HUES64 (cell line): ENCODE measurements around the gene HNRNPU.
A peak's percentile ranks its signal among the peaks of the same experiment; 100 is the strongest.

Experiments used
- H3K27ac ChIP-seq: 2 replicates; pipeline ENCODE4 v1.7.0; 2013; ENCODE audit warnings: low read depth, low read length, inconsistent platforms
- H3K27me3 ChIP-seq: 2 replicates; pipeline ENCODE4 v1.6.1; 2013; ENCODE audit warnings: mild to moderate bottlenecking, low read length; ENCODE audit not compliant: insufficient read depth
- H3K36me3 ChIP-seq: 2 replicates; pipeline ENCODE4 v1.6.1; 2013; ENCODE audit warnings: mild to moderate bottlenecking, low read length; ENCODE audit not compliant: insufficient read depth
- H3K4me1 ChIP-seq: 2 replicates; pipeline ENCODE4 v1.6.1; 2013; ENCODE audit warnings: mild to moderate bottlenecking, low read length, moderate library complexity; ENCODE audit not compliant: insufficient read depth
- H3K4me3 ChIP-seq: 2 replicates; pipeline ENCODE4 v1.5.1; 2013; ENCODE audit warnings: mild to moderate bottlenecking, low read length, moderate library complexity
- H3K9ac ChIP-seq: 2 replicates; pipeline ENCODE4 v1.6.1; 2013; ENCODE audit warnings: mild to moderate bottlenecking, low read depth, low read length
- H3K9me3 ChIP-seq: 2 replicates; pipeline ENCODE4 v1.6.1; 2013; ENCODE audit warnings: low read depth, low read length; ENCODE audit not compliant: insufficient read depth
- WGBS: fragments of 150-250, 120-280 bp; methylation state at CpG from one replicate; pipeline ENCODE4 v1.1.7; 2013; ENCODE audit warnings: missing lambda C conversion rate; 5-methylcytosine and 5-hydroxymethylcytosine counted together

HNRNPU gene

DNA sequence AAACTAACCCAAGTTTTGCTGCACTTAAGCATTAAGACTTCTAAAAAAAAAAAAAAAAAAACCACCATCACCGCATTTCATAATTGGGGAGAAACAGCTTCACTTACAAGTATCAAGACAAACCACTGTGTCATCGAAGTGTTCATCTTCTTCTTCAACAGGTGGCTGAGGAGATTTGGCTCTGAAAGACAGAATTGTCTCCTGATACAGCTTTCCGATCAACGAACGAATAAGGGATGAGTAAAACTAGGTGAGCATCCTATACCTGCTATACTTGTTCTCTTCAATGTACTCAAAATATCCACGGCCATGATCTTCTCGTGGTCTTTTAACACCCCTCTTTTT is 2.0 kb downstream of the HNRNPU start:
- peak overlapping the region; percentile 99 for H3K9ac ChIP-seq
- peaks cover 55% of the 10 kb centered on the region for H3K36me3 ChIP-seq
- H3K4me3 ChIP-seq: peak overlapping the region; percentile 97
- peaks cover 43% of the 10 kb centered on the region for H3K4me1 ChIP-seq
- no peaks in the 10 kb centered on the region for H3K27me3 ChIP-seq
- WGBS: under 1% methylated on average over 7 of the region's 7 CpGs
- H3K27ac ChIP-seq: peak overlapping the region; percentile 100
- H3K9me3 ChIP-seq: no peaks in the 10 kb centered on the region

DNA sequence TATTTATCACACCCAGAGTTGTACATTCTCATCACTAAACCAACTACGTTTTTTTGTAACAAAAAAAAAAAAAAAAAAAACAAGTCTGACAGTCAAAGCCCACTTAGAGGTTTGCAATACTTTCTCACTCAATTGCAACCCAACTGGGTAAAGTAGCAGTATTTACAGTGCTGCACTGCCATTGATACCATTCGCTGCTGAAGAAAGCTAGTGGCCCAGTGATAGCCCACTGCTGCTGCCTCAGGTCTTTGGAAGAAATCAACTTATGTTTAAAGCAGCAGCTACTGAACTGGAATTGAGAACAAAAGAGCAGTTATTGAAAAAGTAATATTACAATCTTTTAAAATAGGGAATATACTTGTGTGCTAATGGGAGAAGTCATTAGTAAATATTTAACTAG is 2.7 kb downstream of the HNRNPU start:
- peak overlapping the region; percentile 97 for H3K4me3 ChIP-seq
- no peaks in the 10 kb centered on the region for H3K27me3 ChIP-seq
- peaks cover 43% of the 10 kb centered on the region for H3K4me1 ChIP-seq
- H3K36me3 ChIP-seq: peaks cover 61% of the 10 kb centered on the region
- H3K27ac ChIP-seq: no peak overlapping the region
- H3K9ac ChIP-seq: peak overlapping the region; percentile 99
- no peaks in the 10 kb centered on the region for H3K9me3 ChIP-seq
- 2% methylated on average over 2 of the region's 2 CpGs for WGBS

- Histone ChIP-seq H3K27ac (no peak overlapping the region), H3K27me3 (no peaks in the 10 kb centered on the region), H3K9ac (peak overlapping the region; percentile 99), H3K36me3 (peaks cover 68% of the 10 kb centered on the region), H3K4me3 (peak overlapping the region; percentile 97), H3K9me3 (no peaks in the 10 kb centered on the region), H3K4me1 (peaks cover 37% of the 10 kb centered on the region)
- WGBS: 24% methylated on average over 2 of the region's 2 CpGs
These were observed 3.3 kb downstream of the HNRNPU start for GRCh38 chr1:244860914-244861610.

DNA sequence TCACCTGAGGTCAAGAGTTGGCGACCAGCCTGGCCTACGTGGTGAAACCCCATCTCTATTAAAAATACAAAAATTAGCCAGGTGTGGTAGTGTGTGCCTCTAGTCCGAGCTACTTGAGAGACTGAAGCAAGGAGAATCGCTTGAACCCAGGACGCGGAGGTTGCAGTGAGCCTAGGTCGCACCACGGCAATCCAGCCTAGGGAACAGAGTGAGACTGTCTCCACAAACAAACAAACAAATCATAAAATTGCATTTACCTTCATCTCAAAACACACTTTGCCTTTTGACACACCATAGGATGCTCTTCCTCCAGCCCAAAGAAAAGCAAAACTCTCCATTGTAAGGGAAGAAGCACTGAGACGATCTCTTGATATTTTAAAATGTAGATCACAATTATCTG is 4.3 kb downstream of the HNRNPU start:
- Histone ChIP-seq H3K9ac (peak overlapping the region; percentile 99; the same call in 1 of the 2 replicates), H3K27me3 (no peaks in the 10 kb centered on the region), H3K9me3 (no peaks in the 10 kb centered on the region), H3K27ac (no peak overlapping the region), H3K4me3 (peak overlapping the region; percentile 97), H3K4me1 (peaks cover 27% of the 10 kb centered on the region), H3K36me3 (peaks cover 77% of the 10 kb centered on the region)
- 93% methylated on average over 8 of the region's 9 CpGs for WGBS

DNA sequence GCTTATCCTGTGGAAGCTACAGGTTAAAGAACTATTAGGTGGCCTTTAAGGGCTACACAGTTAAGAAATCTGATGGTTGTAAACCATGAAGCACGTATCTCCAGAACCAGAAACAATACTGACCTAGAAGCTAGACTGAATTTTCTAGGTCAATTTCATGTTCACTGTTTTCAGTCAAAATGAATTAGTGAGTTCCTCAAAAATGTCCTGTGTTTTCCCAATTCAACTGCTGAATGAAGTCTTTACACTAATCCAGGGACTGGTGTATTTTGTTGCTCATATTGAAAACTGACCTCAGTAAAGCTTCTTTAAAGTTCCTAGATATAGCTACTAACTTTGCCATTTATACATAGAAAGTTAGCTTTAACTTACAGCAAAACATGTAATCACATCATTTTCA is 6.0 kb downstream of the HNRNPU start:
- Histone ChIP-seq H3K9ac (no peak overlapping the region; the same call in 1 of the 2 replicates), H3K9me3 (no peaks in the 10 kb centered on the region), H3K4me1 (peaks cover 26% of the 10 kb centered on the region; the same call in 1 of the 2 replicates), H3K4me3 (peak overlapping the region; percentile 19; the same call in 1 of the 2 replicates), H3K27me3 (no peaks in the 10 kb centered on the region), H3K36me3 (peaks cover 95% of the 10 kb centered on the region), H3K27ac (no peak overlapping the region)
- WGBS: 95% methylated on average over 1 of the region's 1 CpG

- H3K27ac ChIP-seq: no peak overlapping the region
- H3K27me3 ChIP-seq: no peaks in the 10 kb centered on the region
- peaks cover 100% of the 10 kb centered on the region for H3K36me3 ChIP-seq
- no peaks in the 10 kb centered on the region for H3K9me3 ChIP-seq
- no peak overlapping the region for H3K9ac ChIP-seq
- peaks cover 26% of the 10 kb centered on the region; the same call in 1 of the 2 replicates for H3K4me1 ChIP-seq
- WGBS: 94% methylated on average over 2 of the region's 3 CpGs
- H3K4me3 ChIP-seq: no peak overlapping the region
These were observed 6.6 kb downstream of the HNRNPU start for GRCh38 chr1:244857761-244858160.

- H3K4me3 ChIP-seq: no peak overlapping the region
- H3K9ac ChIP-seq: no peak overlapping the region
- H3K9me3 ChIP-seq: no peaks in the 10 kb centered on the region
- peaks cover 100% of the 10 kb centered on the region for H3K36me3 ChIP-seq
- WGBS: 91% methylated on average over 7 of the region's 7 CpGs
- no peaks in the 10 kb centered on the region for H3K27me3 ChIP-seq
- H3K4me1 ChIP-seq: peaks cover 11% of the 10 kb centered on the region; the same call in 1 of the 2 replicates
- no peak overlapping the region for H3K27ac ChIP-seq
These were observed 9.3 kb downstream of the HNRNPU start for GRCh38 chr1:244854865-244855578.

DNA sequence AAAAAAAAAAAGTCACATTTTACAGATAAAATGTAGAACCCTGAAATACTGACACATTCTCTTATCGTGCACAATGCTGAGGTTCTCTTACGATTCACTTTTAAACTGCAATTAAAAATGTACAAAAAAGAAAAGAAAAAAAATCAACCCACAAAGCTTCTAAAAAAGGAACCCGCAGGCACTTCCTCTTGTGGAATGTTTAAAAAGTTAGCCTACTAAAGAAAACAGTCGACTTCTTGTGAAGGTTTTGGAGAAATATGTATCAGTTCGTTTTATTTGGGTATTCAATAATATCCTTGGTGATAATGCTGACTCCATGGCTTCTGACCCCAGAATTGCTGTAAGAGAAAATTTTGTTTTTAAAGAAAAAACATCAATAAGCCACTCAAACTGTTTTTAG is 10.2 kb downstream of the HNRNPU start:
- Histone ChIP-seq H3K27ac (no peak overlapping the region), H3K36me3 (peaks cover 100% of the 10 kb centered on the region), H3K27me3 (no peaks in the 10 kb centered on the region), H3K9me3 (no peaks in the 10 kb centered on the region), H3K4me1 (peaks cover 5% of the 10 kb centered on the region; the same call in 1 of the 2 replicates), H3K9ac (no peak overlapping the region), H3K4me3 (no peak overlapping the region)
- 96% methylated on average over 5 of the region's 5 CpGs for WGBS

DNA sequence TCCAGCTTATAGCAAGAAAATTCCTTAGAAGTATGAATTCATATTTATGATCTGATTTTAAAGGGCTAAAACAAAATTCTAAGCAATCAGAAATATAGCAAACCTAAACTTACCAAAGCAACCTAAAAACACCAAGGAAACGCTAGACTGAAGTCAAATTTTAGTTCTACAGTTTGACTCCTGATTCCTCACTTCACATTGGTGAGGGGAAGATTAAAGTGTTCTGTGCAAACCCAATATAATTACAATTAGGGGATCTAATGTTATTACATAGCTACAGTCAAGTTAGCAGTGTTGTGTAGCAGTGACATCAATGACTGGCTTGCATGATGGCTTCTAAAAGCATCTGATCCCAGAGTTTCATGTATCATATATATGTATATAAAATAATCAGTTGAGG is 11.6 kb downstream of the HNRNPU start:
- whole genome bisulfite sequencing: 100% methylated on average over 1 of the region's 1 CpG

GRCh38 chr1:244851546-244852231 is 12.7 kb downstream of the HNRNPU start:
- H3K36me3 ChIP-seq: peaks cover 100% of the 10 kb centered on the region
- 100% methylated on average over 2 of the region's 4 CpGs for WGBS
- no peaks in the 10 kb centered on the region for H3K27me3 ChIP-seq
- H3K4me1 ChIP-seq: no peaks in the 10 kb centered on the region
- no peak overlapping the region for H3K9ac ChIP-seq
- H3K9me3 ChIP-seq: no peaks in the 10 kb centered on the region
- no peak overlapping the region for H3K27ac ChIP-seq
- no peak overlapping the region for H3K4me3 ChIP-seq

More for the DNA sequence above, 11.6 kb downstream of the HNRNPU start:
- Histone ChIP-seq H3K9me3 (no peaks in the 10 kb centered on the region), H3K9ac (no peak overlapping the region), H3K4me1 (no peaks in the 10 kb centered on the region), H3K4me3 (no peak overlapping the region), H3K27ac (no peak overlapping the region), H3K36me3 (peaks cover 100% of the 10 kb centered on the region), H3K27me3 (no peaks in the 10 kb centered on the region)

DNA sequence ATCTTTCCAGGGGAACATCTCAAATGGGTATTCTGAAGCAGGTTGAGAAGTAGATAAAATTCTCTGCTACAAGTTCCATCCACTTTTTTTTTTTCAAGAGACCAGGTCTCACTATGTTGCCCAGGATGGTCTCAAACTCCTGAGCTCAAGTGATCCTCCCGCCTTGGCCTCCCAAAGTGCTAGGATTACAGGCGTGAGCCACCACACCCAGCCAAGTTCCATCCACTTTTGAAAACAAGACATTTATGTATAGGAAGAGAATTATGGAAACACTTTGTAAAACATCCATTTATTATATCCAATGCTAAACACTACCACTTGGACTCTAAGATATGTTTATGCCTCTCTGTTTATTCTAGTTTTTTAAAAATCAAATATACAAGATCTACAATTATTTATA is 13.4 kb downstream of the HNRNPU start:
- Histone ChIP-seq H3K36me3 (peaks cover 100% of the 10 kb centered on the region), H3K27me3 (no peaks in the 10 kb centered on the region), H3K9ac (no peak overlapping the region), H3K4me1 (no peaks in the 10 kb centered on the region), H3K9me3 (no peaks in the 10 kb centered on the region), H3K4me3 (no peak overlapping the region), H3K27ac (no peak overlapping the region)
- WGBS: 93% methylated on average over 2 of the region's 2 CpGs
